DMS153 (cell line): ENCODE measurements around the gene HSPA12B.

Experiments used
- DNase-seq: peaks from one replicate; lab custom pipeline; 2025; lab: John Stamatoyannopoulos, UW

HSPA12B gene, protein sequence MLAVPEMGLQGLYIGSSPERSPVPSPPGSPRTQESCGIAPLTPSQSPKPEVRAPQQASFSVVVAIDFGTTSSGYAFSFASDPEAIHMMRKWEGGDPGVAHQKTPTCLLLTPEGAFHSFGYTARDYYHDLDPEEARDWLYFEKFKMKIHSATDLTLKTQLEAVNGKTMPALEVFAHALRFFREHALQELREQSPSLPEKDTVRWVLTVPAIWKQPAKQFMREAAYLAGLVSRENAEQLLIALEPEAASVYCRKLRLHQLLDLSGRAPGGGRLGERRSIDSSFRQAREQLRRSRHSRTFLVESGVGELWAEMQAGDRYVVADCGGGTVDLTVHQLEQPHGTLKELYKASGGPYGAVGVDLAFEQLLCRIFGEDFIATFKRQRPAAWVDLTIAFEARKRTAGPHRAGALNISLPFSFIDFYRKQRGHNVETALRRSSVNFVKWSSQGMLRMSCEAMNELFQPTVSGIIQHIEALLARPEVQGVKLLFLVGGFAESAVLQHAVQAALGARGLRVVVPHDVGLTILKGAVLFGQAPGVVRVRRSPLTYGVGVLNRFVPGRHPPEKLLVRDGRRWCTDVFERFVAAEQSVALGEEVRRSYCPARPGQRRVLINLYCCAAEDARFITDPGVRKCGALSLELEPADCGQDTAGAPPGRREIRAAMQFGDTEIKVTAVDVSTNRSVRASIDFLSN

DNA sequence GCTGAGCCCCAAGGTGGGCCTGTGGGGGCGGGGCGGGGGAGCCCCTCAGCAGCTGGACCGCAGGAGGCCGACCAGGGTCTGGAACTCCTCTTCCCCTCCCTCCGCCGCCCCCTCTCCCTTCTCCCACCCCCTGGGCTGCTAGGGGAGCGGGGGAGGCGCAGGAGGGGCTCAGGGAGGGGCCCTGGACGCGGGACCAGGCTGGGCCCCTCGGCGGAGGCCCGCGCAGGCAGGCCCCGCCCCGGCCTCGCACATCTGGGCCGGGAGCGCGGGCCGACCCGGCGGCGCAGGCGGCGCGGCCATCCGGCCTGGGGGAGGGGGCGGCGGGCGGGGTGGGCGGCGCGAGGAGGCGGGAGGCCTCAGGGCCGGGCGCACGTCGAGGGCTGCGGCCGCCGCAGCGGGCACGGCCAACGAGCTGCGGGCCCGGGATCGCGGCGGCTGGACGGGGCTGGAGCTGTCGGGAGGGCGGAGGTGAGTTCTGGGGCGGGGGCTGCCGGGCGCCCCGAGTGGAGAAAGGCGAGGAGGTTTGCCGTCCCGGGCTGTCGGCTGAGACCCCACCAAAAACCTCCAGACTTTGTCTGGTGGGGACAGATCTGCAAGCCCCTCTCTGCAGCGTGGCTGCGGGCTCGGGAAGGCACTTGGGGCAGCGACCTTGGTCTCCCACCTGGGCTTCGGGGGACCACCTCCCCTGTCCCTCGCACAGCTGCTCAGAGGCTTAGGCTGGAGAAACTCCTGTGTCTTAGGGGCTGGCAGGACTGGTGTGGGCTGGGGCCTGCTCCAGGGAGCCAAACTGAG, at the start of gene HSPA12B:
Gene HSPA12B (plus strand): TSS at position 359 of the 792 bp plus-strand sequence. CDS start 5,990 bp downstream, outside the sequence.
- no peak for DNase-seq

DNA sequence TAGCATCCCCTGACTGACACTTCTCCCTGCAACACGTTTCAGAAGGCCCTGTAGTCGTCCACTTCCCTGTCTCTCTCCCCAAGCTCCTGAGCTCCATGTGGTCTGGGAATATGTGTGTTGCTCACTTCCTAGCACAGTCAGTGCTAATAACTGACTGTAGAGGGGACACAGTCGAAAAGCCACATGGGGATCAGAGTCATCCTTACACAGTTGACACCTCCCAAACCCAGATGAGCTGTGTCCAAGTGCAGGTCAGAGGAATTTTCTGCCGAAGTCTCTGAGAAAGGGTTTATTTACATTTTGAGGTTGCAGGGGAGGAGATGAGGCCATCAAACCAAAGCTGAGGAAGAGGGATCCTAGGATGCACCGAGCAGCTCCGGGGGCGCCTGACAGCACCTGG, 47.1 kb upstream of the HSPA12B start:
- no peak for DNase-seq

DNA sequence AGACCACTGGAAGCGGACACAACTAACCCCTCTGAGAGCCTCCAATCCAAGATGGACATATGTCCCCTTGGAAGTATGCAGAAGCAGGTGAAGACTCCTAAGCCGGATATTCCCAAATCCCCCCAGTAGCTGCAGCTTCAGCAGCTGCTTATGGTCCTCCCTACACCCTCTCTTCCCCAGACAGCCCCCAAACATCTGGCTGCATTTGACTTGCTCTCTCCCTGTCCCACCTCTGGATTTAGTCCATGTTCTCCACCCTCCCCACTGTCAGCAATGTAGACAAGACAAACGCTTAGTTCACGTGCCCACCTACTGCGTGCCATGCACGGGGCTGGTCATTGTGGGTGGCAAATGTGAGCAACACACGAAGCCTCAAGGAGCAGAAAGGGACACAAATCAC, 46.1 kb upstream of the HSPA12B start:
- DNase-seq = no peak

DNA sequence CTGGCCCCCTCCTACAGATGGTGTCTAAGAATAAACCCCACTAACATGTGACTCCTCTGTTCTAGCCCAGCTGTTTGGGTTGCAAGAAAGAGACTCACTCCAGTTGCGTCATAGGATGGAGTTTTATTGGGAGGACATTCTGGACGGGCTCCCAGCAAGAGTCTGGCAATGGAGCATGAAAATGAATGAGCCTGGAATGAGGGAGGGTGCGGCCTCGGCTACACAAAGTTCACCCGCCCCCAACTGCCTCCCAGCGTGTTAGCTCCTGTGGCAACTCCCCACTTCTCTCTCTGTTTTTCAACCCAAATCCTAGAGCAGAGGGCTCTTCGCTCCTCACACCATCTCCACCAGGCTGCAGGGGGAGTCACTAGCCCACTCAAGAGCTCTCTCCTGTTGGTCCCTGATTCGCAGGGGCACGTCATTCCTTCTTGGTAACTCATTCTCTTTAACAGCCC, 45.6 kb upstream of the HSPA12B start:
- DNase-seq = no peak

DNA sequence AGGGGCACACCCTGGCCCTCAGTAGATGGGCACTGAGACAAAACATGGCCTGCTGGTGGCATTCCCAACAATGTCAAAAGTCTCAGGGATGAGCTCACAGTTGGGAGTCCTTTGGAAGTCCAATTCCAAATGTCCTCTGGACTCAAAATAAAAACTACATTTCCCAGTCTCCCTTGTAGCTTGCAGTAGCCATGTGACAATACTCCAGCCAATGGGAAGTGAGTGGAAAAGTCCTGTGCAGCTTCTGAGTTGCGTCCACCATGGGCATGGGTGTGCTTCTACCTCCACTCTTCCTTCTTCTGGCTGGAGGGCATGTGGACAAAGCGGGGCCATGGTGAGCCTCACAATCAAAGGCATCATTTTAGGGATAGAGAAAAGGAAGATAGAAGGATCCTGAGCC, 44.8 kb upstream of the HSPA12B start:
- no peak for DNase-seq

DNA sequence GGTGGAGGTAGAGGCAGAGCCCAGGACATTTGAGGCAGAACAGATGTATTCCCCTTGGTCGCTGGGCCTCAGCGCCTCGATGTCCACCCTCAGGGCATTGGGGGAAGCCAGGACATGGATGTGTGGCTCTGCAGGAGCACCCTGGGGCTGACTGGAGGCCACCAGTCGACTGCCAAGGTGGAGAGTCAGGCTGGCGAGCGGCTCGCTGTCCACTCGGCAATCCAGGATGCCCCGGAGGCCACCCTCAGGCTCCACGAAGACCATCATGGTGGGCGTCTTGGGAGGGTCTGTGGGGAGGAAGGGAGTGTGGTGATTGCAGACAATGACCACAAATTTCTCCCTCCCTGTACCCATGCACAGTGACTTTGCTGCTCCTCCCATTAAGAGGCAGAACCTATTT, 42.5 kb upstream of the HSPA12B start:
- no peak for DNase-seq

DNA sequence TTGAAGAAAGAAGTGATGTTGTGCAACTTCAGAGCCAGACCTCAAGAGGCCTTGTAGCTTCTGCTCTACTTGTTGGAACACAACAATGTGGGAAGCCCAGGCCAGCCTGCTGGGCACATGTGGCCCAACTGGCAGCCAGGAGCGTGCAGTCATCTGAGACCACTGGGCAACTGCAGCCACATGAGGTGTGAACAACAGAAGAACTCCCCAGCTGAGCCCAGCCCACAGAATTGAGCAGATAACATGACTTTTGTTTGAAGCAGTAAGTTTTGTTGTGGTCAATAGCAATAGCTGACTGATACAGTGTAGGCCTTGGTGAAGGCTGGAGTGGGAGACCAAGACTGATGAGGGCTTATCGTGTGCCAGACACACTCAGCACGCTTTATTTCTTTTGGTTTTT, 42.1 kb upstream of the HSPA12B start:
- no peak for DNase-seq

DNA sequence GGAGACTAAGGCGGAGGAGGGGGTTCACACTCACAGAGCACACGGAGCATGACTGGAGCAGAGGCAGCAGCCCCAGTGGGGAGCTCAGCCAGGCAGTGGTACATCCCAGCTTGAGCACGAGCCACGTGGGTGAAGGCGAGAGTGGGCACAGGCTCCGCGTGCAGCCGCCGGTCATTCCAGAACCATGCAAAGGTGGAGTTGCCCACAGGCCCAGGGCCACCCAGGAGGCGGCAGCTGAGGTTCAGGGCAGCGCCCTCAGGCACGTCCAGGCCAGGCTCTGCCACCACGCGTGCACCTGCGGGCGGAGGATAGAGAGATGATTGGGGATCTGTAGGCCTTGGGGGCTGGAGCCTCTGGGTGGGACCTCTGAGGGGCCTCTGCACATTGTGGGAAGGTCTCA, 41.2 kb upstream of the HSPA12B start:
- no peak for DNase-seq

DNA sequence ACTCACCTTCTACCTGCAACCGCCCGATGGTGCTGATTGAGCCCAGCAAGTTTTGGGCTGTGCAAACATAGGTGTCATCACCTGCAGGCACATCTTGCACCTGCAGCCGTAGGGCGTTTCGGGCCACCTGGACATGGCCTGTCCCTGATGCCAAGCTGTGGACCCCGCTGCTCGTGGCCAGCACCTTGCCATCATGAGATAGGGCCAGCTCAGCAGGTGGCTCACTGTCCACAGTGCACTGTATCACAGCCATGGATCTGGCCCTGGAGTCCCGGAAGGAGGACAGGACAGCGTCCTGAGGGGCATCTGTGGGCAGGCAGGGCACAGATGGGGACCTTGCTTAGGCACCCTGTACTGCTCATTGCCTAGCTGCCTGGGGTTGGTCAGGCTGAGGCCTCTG, 40.6 kb upstream of the HSPA12B start:
- DNase-seq = no peak

DNA sequence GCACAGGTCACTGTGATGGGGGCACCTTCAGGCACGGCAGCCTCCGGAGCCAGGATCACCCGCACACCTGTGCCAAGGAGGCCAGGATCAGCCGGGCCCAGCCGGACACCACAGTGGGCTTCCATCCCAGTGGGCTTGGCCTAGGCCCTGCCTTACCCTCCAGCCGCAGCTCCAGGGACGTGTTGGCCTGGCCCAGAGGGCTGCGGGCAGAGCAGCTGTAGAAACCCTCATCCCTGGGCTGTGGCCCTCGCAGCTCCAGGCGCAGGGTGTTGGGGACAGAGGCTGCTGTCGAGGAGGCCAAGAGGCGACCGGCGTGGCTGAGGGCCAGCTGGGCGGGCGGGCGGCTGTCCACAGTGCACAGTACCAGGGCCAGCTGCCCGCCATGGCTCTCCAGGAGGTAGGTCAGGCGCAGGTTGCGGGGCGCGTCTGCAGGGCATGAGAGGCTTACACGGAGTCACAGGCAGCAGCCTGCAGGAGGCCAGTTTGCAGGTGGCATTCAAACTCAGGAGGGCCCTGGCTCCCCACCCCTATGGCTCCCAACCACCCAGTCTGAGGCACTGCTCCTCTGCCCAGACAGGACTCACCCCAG, 39.7 kb upstream of the HSPA12B start:
- no peak for DNase-seq

DNA sequence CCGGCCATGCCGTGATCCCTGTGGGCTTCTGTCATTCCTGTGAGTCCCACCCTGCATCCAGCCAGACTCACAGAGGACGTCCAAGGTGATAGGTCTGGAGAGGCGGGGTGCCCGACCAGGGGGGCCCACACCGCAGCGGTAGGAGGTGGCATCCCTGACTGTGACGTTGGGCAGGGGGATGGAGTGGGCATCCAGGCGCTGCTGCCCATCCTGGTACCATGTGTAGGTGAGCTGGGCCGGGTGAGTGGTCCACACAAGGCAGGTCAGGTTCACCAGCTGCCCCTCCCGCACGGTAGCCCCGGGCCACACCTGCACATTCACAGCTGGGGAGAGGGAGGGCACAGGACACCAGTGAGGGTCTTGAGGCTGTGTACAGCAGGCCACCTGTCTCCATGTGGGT, 39.1 kb upstream of the HSPA12B start:
- no peak for DNase-seq

DNA sequence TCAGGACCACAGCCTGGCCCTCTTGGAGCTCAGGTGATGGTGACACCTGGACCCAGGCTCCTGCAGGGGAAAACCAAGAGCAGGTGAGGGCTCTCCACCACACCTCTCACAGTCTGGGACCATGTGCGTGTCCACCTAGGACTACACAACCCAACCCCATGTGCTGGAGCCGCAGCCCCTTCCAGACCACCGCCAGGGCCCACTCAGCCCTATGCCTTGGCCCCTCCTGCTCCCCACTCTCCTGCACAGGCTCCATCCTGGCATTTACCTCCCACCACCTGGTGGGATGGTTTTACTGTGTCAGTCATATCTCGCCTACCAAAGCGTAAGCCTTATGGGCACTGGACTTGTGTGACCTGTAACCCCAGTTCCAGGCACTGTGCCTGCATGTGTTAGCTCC, 37.6 kb upstream of the HSPA12B start:
- no peak for DNase-seq

DNA sequence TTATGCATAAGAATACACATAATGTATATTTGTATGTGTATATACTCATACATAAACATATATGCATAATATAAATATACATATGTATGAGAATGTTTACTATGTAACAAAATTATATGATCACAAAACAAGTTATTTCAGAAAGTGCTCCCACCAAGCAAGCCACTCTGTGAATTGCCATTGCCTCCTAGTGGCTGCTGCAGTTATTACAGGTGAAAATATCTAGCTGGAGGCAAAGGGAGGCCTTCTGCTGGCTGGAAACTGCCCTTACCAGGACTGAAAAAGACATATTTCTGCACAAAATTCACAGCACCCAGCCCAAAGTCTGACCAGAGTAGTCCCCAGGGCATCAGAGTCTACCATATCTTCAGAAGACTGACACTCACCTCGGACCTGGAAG, 36.3 kb upstream of the HSPA12B start:
- no peak for DNase-seq

DNA sequence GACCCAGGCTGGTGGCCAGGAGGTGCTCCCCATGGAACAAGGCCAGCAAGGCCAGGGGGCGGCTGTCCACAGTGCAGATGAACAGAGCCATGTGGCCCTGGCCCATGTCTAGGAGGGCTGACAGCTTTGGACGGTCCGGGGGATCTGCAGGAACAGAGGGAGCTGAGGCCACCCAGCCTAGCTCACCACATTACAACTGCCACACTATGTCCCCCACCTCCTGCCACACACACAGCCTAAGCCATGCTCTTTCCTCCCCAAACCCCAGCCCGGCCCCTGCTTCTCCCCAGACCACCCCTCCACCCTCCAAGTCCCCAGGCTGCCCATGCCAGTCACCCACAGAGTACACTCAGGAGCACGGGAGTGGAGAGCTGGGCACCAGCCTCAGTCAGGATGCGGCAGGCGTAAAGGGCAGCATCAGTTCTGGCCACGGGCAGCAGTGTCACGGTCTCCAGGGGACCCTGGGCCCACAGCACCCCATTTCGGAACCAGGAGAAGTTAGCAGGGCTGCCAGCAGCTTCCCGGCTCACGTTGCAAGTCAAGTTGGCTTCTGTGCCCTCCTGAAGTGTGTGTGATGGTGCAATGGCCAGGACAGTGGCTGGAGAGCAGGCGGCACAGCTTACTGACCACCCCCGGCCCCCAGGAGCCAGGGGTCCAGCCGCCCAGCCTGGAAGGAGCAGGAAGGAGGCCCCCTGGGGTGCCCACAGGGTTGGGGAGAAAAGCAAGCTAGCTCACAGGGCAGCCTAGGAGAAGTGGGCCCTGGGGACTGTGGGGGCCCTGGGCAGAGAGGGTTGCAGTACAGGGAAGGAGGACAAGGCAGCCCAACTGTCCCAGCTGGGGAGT, 35.5 kb upstream of the HSPA12B start:
- DNase-seq = no peak

DNA sequence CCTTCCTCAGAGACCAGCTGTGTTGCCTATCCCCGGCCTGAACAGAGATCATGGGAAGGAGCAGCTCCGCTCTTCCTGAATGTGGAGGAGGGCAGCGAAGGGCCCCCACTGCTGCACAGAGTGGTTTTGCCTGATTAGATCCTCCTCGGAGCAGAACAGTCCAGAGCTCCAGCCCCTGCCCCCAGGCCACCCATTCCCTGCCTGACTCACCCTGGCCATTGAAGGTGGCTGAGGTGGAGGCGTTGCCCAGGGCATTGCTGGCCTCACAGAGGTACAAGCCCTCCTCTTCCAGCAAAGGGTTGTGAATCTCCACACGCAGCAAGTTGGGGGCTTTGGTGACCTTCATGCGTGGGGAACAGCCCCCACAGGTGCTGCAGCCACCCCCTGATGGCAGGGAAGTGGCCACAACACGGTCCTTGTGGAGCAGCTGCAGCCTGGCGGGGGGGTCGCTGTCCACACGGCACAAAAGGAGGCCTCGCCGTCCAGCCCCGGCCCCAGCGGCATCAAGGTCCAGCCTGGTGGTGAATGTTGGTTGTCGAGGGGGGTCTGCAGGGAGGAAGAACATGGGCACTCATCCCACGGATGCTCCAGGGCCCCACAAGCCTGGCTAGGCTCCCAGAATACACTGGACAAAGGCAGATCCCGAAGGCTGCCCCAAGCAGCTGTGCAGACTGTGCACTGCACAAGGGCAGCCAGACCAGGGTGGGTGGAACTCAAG, 34.7 kb upstream of the HSPA12B start:
- DNase-seq = no peak

DNA sequence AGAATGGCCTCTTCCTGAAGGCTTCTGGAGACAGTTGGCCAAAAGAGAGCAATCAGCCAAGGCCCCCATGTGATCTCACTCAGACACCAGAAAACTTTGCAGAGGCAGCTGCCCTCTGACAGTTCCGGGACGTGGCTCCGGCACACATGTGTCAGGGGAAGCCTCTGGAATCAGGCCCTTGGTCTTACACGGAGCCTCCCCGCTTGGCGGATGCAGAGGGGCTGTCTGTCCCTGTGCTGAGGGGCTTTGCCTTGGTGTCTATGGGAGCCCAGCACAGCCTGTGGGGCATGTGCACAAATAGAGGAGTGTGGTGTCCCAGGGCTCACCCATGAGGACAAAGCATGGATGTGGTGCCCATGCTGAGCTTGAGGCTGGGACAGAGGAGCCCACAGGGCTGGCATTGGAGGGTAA, 33.9 kb upstream of the HSPA12B start:
- no peak for DNase-seq

DNA sequence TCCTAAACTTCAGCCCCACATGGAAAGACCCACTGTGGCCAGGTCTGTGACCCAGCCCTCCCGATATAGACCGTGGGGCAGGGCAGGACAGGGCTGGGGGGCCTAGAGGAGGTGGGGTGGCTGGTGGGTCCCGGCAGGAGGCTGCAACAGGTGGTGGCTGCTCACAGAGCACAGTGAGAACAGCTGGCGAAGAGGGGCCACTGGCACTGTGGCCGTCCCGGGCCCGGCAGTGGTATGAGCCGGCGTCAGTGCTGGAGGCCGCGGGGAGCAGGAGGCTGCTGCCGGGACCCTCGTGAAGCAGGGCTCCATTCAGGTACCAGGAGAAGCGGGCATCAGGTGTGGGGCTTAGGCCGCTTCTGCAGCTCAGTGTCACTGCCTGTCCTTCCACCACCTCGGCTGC, 33.4 kb upstream of the HSPA12B start:
- no peak for DNase-seq

DNA sequence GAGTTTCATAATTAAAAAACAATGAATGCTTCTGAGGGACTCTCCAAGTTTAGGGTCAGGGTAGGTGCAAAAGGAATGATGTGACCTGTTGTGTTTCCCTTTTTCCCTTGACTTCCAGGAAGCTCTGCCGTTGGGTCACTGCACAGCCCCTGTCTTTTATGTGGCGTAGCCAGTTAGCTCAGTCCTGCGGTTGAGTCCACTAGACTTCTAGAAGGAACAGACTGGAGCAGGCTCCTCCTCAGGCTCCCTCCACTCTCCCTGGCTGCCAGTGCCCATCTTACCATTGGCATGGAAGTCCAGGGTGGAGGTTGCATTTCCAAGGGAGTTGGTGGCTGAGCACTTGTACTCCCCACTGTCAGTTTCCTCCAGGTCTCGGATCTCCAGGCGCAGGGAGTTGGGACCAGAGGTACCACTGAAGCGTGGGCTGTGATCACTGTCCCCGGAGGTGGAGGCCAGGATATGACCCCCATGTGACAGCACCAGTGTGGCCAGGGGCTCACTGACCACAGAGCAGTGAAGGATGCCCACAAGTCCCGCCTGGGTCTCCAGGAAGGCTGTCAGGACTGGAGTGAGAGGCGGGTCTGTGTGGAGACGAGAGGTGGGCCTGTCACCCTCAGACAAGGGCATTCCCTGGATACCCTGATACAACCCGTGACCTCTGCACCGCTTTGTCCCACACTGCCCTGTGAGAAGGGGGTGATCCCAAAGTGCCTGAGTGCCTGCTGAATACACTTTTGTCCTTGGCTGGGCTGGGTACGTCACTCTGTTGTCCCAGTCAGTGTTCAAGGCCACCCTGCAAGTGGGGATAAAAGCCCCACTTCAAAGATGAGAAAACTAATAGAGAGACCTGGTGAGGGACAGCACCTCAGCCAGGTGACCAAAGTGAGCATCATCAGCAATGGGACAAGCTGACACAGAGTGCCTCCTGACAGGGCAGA, 31.2 kb upstream of the HSPA12B start:
- no peak for DNase-seq

DNA sequence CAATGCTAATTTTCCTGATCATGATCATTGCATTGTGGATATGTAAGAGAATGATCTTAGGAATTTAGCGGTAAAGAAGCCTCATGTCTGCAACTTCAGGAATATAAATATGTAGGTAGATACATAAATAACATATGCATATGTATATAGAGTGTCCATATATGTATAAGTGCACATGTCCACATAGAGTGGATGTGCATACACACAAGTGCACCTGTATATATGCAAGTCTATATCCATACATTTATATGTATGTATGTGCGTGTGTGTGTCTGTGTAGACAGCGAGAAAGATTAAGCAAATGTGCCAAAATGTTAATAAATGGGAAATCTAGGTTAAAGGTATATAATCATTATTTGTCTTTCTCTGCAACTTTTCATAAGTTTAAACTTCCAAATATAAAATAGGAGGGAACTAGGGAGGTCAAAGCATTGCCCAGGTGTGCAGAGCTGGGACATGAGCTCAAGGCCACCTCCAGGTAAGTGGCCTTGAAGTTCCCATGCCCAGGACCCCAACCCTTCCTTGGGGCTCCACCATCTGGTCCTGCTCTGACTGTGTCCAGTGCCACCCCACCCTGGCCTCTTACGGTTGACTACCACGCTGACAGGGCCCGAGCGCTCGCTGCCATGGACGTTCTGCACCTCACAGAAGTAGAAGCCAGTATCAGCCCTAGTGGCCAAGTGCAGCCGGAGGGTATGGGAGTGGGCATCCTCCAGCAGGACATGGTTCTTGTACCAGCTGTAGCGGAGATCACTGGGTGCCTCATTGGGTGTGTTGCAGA, 29.7 kb upstream of the HSPA12B start:
- DNase-seq = no peak
